Ishikawa (cell line): ENCODE measurements around the gene THSD4.

ENCODE experiments used
- CEBPB ChIP-seq: IDR thresholded peaks from 2 replicates; pipeline ENCODE4 v1.6.1; 2012
- FOXM1 ChIP-seq: IDR thresholded peaks from 2 replicates; pipeline ENCODE4 v1.6.1; 2012; ENCODE audit warnings: low read depth, borderline replicate concordance
- REST ChIP-seq: IDR thresholded peaks from 2 replicates; pipeline ENCODE4 v1.6.1; 2012; ENCODE audit warnings: low read depth, mild to moderate bottlenecking
- TF ChIP-seq, protein P1 (sequence below): IDR thresholded peaks from 2 replicates; pipeline ENCODE4 v1.6.1; 2012

DNA sequence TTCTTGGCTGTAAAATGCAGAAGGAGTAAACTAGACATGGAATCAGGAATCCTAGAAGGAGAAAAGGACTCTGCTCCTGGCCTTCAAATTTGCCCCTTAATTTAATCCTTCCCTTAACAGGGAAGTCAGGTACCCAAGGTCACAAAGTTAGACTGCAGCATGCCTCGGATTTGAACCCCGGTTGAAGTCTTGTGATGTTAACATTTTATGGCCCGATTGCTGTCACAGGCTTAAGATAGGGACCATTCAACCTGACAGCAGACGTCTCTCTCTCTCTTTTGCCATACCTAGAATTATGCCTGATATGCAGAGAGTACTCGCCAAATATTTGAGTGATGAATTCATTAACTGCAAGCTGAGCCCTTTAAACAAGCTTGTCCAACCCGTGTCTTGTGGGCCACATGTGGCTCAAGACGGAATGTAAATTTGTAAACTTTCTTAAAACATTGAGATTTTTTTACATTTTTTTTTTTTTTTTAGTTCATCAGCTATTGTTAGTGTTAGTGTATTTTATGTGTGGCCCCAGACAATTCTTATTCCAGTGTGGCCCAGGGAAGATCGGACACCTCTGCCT, 217.2 kb downstream of the THSD4 start:
- no peak for TF ChIP-seq REST
- no peak for TF ChIP-seq CEBPB
- TF ChIP-seq, protein P1, sequence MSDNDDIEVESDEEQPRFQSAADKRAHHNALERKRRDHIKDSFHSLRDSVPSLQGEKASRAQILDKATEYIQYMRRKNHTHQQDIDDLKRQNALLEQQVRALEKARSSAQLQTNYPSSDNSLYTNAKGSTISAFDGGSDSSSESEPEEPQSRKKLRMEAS = no peak
- TF ChIP-seq FOXM1 = no peak
